ENCODE measurements around the gene IKBKE.

The IKBKE gene

DNA sequence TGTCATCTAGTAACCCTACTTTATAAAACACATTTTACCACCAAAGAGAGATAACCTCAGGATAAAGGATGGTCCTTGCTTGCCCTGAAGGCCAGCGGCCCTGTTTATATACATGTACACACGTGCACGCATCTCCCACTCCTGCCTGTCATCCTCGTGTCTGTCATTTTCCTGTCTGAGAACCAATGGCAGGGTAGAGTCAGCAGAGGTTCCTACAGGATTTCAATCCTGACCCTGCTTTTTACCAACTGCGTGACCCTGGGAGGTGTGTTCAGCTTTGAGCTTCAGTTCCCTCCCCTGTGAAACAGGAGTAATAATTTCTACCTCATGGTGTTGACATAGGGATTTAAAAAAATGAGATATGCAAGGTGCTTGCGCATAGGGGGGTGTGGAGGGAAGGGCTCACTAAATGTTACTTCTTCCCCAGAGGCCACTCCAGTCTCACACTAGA lies 24.8 kb downstream of the IKBKE start:
- no peak for DNase-seq (ENCODE audit: low read depth in 2 of 3, low spot score in 2 of 3)

DNA sequence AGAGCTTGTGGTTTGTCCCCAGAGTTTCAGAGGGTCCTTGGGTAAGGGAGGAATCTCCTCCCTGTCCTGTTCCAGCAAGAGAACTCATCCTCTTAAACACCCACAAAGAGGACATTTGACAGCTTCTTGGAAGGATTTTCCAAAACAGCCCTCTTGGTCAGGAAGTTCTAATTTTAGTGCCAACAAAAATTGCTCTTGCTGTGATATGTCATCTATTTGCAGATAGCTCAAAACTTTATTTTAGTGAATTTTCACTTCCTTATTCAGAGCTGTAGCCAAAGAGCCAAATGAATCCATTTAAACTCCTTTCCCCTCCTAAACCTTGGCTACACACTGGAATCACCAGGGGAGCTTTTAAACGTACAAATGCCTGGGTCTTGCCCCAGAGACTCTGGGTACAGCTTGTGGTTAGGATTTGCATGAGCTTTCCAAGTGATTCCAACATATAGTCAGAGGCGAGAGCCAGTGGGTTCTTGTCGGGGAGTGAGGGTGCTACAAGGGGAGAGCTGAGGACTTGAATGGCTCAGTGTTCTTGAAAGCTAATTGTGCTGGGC lies 25.3 kb downstream of the IKBKE start:
- no peak for DNase-seq (ENCODE audit: low read depth in 2 of 3, low spot score in 2 of 3)

DNA sequence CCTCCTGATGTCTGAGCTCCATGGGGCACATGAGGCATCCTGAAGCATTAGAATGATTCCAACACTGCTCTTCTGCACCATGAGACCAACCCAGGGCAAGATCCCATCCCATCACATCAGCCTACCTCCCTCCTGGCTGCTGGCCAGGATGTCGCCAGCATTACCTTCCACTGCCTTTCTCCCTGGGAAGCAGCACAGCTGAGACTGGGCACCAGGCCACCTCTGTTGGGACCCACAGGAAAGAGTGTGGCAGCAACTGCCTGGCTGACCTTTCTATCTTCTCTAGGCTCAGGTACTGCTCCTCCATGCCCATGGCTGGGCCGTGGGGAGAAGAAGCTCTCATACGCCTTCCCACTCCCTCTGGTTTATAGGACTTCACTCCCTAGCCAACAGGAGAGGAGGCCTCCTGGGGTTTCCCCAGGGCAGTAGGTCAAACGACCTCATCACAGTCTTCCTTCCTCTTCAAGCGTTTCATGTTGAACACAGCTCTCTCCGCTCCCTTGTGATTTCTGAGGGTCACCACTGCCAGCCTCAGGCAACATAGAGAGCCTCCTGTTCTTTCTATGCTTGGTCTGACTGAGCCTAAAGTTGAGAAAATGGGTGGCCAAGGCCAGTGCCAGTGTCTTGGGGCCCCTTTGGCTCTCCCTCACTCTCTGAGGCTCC lies 26.0 kb downstream of the IKBKE start:
- no peak for DNase-seq (ENCODE audit: low read depth in 2 of 3, low spot score in 2 of 3)

DNA sequence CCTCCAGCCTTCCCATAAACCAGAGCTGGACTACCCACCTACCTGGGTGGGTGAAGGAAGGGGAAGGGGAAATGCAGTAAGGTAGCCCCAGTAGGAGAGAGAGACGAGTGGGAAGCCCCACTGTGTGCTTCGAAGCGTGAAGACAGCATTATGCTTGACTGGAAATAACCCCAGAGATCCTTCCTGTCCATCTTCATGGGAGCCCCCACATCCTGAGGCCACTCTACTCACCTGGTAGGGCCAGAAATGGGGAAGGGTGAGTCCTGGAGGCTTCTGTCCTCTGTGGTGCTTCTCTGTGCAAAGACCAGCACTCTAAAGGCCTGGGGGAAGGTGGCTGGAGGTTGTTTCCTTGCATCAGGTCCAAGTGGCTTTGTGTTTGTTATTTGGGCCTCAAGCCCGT lies 27.1 kb downstream of the IKBKE start:
- no peak for DNase-seq (ENCODE audit: low read depth in 2 of 3, low spot score in 2 of 3)

DNA sequence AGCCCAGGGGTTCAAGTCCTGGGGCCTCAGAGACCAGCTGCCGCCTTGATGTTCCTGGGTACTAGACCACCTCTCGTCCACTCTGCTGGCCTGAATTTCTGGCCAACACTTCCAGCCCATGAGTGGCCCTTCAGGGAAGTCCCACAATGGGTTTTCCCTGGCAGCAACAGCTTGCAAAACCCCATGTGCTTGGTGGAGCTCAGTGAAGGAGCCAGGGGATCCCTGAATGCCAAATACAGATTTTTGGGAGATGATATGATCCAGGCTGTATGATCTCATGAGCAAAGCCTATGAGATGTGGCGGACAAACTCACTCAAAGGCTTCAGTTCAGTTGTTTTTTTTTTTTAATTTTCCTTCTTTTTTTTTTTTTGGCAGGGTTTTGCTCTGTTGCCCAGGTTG lies 27.5 kb downstream of the IKBKE start:
- no peak for DNase-seq (ENCODE audit: low read depth in 2 of 3, low spot score in 2 of 3)

DNA sequence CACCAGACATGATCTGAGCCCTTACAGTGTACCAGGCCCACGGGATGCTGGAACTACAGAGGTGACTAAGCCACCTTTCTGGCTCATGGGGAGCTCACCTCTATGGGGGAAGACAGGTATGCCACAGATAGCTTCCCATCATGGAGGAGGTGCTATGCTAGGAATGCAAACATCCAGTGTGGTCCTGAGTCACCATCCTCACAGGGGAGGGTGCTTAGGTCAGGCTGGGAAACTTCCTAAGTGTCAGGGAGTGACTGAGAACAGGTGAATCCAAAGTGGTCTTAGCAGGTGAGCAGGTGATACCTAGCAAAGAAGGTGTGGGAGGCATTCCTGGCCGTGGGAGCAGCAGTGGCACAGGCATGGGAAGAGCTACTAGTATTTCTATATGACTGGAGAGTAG lies 28.4 kb downstream of the IKBKE start:
- DNase-seq (ENCODE audit: low read depth in 2 of 3, low spot score in 2 of 3), result no peak

DNA sequence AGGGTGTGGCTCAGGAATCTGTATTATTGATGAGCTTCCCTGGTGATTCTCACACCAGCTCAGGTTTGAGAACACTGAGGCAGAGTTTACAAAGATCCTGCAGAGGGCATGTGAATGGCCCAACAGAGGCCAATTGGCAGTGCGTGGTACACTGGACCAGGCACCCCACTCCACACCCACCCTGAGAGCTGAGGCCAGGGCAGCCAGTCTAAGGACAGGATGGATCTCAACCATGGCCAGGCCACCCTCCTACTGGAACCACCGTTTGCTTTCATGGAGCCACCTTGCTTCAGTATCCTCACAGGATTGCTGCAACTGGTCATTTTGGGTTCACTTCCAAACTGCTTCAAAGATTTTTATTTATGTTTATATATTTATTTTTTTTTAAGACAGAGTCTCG lies 29.8 kb downstream of the IKBKE start:
- no peak for DNase-seq (ENCODE audit: low read depth in 2 of 3, low spot score in 2 of 3)

DNA sequence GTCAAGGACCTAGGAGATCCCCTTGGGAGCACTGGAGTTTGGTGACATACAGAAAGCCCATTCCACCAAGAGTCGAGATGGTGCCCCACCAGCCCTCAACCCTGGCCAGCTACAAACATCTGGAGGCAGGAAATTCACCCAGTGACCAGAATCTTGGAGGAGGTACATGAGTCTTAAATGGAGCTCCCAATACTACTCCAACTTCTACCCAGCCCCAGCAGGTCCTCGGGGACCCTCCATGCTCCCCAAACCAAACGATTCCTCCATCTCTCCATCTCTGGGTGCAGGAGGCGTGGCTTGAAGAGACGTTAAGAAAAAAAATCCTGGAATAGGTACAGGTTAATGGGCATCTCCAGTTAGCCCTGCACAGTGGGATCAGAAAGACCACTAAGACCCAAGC lies 31.6 kb downstream of the IKBKE start:
- no peak for DNase-seq (ENCODE audit: low read depth in 2 of 3, low spot score in 2 of 3)

DNA sequence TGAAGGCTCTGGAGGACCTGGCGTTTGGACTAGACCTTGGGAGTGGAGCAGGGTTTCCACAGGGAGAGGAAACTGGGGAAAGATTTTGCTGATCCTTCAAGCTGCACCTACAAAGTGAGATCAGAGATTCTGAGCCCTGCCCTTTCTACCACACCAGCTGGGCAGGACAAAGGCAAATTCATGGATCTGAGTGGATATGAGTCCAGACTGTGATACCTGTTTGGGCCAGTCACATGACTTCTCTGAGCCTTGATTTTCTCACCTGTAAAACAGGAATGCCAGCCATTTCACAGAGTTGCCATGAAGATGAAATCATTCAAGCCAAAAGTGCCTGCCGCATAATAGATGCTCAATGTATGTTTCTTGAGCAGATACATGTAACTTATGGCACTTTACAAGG lies 32.1 kb downstream of the IKBKE start:
- DNase-seq (ENCODE audit: low read depth in 2 of 3, low spot score in 2 of 3), result no peak

DNA sequence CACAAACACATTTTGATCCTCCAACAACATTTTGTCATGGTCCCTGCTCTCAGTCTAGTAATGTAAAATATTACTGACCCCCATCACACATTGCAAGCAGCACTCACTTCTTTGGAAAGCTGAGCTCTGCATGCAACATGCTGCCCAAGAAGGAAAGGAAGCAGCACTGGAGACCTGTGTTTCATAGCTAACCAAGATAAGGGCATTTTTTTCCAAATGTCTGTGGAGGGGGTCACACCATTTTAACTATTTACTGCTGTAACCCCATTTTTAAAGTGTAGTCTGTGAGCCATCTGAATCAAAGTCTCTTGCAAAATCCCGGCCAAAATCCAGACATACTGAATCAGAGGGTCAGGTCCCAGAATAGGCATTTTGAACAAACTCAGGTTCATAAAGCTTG lies 32.5 kb downstream of the IKBKE start:
- DNase-seq (ENCODE audit: low read depth in 2 of 3, low spot score in 2 of 3), result no peak

DNA sequence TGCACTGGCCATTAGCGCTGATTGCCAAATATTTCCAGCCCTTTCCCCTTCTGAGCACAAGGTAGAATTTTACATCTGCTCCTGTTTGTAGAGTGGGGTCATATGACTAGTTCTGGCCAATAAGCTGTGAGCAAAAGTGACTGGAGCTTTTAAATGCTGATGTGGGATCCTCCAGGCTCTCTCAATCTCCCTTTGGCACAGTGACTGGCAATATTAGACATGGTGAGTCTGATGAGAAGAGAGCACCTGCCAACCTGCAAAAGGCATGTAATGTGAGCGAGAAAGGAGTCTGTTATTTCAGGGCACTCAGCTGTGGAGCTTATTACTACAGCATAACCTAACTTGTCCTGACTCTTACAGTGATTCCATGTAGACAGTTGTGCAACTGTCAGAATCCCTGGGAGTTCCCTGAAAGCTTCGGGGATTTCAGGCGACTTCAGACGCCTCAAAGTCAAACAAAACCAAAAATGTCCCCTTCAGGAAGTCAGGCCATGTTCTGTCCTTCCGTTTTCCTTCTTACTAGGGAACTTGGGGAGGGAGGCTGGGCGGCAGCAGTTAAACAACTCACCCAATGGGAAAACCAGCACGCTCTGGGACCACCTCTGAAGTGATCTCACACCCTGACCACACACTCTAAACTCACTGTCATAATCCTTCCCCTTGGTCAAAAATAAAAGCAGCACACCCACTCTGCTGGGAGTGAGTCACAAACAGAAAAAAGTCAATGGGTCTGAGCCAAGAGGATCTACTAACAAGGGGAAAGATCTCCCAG lies 33.5 kb downstream of the IKBKE start:
- peak in 2 of 3 experiments; percentile 27 to 41 for DNase-seq (ENCODE audit: low read depth in 2 of 3, low spot score in 2 of 3)

DNA sequence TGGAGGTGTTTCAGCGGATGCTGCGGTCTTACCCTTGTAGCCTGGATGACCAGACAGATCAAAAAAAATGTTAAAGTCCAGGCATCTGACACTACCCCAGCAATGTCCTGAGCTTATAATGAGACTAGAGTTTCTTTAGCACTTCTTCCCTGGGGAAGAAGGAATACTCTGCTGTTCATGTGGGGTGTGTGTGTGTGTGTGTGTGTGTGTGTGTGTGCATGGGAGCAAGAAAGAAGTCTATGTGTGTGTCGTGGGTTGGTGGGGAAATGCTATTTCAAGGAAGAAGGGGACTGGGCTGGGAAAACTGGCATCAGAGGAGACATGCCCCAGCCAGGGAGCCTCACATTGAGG lies 34.1 kb downstream of the IKBKE start:
- no peak for DNase-seq (ENCODE audit: low read depth in 2 of 3, low spot score in 2 of 3)

DNA sequence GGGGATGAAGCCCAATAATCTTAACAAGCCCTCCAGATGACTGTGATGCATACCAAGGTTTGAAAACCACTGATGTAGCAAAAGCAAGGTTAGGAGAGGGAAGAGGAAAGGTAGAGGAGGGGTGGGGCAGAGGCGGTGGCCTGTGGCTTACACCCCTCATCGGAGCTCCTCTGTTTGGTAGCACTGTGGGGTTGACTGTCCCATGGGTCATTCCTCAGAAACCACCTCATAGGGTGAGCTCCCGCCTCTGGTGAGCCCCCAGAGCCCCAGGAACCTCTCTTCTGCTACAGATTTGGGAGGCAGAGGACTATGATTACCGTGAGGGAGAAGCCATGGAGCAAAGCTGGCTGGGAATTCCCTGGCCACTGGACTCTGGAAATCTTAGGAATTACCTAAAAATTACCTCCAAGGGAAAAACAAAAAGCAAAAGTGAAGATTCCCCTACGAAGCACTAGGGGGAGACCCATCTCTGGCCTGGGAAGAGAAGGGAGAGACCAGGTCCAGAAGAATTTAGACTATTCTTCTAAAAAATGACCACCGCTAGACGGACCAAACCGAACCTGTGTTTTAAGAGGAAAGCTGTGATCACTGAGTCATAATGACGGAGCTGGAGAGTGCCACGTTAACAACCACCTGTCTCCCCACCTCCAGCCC lies 35.6 kb downstream of the IKBKE start:
- no peak for DNase-seq (ENCODE audit: low read depth in 2 of 3, low spot score in 2 of 3)

DNA sequence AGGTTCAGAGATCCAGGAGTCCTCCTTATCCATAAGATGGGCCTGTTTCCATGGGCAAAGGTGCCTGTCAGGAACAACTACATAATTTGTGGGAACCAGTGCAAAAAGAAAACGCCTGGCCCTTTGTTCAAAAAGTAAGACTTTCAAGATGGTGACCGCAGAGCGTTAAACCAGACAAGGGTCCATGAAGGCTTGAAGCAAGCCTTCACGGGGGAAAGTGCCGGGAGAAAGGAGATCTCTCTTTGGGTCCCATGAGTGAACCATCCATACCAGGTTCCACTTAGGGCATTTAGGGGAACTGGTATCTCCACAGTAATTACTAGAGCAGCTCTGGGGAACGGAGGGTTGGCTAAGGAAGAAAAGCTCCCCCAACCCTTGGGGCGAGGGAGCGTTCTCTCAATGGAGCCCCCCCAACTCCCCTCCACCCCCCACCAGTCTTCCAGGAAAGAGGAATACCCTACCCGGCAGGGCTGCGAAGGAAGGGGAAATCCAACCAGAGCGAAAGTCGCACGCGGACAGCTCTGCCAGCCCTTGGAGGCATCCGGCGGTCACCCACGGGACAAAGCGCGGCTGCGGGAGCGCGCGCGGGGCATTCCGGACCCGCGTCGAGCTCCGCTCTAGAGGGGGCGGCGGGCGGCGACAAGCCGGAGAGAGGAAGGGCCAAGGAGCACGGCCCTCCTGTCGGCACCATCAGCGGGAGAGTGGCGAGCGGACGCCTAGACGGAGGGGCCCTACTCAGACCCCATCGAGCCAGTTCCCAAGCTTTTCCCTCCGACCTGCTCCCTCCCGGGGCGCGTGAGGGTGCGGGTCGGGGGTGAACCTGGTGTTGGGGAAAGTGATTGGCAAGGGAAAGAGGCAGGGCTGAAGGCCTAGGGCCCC lies 36.4 kb downstream of the IKBKE start:
- no peak for DNase-seq (ENCODE audit: low read depth in 2 of 3, low spot score in 2 of 3)

DNA sequence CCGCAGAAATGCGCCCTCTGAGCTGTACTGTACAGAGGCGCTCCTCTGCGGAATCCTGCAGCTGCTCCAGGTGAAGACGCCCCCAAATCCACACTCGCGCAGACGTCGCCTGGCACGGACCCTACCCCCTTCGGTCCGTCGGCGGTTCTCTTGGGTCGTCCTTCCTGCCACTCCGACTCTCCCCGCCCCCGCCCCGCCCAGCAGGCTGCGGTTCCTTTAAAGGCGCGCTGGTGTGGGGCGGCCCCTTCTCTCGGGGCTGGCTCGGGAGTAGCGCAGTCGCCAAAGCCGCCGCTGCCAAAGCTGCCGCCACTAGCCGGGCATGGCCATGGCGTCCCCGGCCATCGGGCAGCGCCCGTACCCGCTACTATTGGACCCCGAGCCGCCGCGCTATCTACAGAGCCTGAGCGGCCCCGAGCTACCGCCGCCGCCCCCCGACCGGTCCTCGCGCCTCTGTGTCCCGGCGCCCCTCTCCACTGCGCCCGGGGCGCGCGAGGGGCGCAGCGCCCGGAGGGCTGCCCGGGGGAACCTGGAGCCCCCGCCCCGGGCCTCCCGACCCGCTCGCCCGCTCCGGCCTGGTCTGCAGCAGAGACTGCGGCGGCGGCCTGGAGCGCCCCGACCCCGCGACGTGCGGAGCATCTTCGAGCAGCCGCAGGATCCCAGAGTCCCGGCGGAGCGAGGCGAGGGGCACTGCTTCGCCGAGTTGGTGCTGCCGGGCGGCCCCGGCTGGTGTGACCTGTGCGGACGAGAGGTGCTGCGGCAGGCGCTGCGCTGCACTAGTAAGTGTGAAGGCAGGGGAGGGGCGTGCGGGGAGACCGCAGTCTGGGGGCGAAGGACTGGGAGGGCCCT lies 37.2 kb downstream of the IKBKE start, which contains the start of gene RASSF5:
Gene RASSF5 (plus strand): TSS at position 248 of the 846 bp plus-strand sequence. CDS start 72 bp downstream, at position 320.
- peak; percentile 46 to 73 (median 64) for DNase-seq (ENCODE audit: low read depth in 2 of 3, low spot score in 2 of 3)

DNA sequence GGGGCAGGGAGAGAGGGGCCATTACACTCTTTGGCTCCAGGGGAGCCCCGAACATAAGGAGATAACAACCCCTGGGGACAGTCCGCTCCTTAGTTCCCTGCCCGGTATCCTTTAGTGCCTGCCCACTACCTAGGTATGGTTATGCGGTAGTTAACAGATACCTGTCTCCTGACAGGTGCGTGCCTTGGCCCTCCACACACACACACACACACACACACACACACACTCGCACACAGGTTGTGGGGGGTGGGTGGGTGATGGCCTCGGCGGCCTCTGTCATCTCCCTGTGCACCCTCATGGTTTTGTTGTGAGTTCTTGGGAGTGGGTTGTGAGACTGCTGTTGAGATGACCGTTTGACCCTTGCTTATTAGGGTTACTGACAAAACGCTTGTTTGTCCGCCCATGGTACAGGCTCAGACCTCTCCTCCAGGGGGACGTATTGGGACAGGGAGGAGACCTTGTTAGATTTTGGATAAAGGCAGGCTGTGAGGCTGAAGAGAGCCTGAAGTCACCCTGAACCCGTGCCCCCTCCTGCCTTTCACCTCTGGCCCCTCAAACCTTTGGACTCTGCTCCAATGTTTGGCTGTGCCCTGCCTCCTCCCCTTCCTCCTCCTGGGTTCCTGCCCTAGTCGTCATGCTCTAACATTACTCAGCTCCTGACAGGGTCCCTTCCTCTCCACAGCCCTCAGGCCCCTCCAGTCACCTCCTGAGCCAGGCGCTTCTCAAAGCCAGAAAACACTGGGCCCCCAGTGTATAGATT lies 38.0 kb downstream of the IKBKE start:
- DNase-seq (ENCODE audit: low read depth in 2 of 3, low spot score in 2 of 3), result no peak

DNA sequence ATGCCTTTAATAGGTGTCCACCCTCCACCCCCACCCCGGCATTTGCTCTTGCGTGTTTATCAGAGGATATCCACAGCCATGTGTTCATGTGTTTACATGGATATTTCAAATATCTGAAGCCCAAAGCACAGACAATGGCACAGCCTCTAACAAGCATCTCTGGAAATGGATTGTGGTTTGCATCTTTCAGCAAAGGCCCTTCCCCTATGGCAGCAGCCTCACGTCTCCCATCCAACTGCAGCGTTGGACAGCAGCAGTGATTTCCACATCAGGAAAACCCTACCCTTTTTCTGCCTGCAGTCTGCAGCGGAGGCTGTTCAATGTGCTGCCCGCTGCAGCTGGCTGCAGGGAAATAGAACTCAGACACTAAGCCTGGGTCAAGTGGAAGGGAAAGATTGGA lies 38.7 kb downstream of the IKBKE start:
- DNase-seq (ENCODE audit: low read depth in 2 of 3, low spot score in 2 of 3), result no peak

DNA sequence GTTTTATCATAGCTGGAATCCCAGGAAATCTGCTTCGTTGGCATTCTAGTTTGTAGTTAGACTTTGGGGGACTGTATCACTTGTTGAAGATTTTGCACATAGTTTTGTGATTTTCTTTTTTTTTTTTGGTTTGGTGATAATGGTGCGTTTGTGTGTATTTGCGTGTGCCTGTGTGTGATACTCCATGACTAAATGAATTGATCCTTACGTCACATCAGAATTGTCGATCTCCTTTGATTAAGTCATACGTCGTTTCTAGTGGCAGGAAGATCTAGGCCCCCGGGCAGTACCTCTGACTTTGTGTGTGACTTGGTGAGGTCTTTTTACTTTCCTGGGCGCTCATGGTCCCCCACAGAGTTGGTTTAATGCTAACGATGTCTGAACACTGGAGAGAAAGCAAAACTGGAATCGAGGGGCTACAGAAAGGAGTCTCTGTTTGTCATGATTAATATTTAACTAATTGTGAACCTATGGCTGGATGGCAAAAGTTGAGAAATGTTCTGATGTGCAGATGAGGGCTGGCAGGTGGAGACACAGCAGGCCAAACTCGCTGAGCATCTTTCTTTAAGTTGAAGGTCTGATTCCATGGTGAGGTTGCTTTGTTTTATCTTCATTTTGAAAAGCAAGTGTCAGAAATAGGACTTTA lies 39.5 kb downstream of the IKBKE start:
- DNase-seq (ENCODE audit: low read depth in 2 of 3, low spot score in 2 of 3), result no peak

DNA sequence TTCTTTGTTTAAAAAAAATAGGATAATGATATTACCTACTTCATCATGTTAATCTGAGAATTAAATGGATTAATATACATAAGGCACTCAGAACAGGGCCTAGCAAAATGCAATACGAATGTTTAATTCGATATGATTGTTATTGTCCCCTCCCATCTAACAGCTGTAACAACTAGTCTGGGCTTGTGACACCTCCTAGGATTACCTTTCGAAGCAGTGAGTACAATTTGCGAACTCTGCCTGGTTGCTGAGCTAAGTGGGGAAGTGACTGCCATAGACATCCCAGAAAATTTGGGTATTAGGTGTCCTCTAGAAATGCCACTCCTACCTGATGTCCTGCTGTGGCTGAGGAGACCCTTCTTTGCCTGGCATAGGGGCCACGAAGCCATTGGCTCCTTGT lies 40.1 kb downstream of the IKBKE start:
- no peak for DNase-seq (ENCODE audit: low read depth in 2 of 3, low spot score in 2 of 3)
